ENCODE data around the gene SIDT1. TPM values are rescaled to one million over a fixed set of nuclear protein-coding genes. Genes with fewer than 3 reads are reported as not detected.

SIDT1 gene
- total RNA-seq, 1 experiment from 2014 or later: not detected

GRCh38 chr3:113638910-113639309 is 106.6 kb downstream of the SIDT1 start:
- Mint-ChIP-seq H3K4me1 (no peaks in the 10 kb centered on the region), H3K27me3 (ENCODE audit: low read depth) (peaks cover 2% of the 10 kb centered on the region; the same call in 1 of the 2 replicates), H3K36me3 (ENCODE audit: insufficient read depth in 1 of 3, low read depth in 3 of 3) (peaks cover 4% of the 10 kb centered on the region in 3 experiments; a peak in 2 of 7 replicates), H3K27ac (no peak overlapping the region), H3K4me3 (no peak overlapping the region), H3K9me3 (peaks cover 4 to 14% of the 10 kb centered on the region in 2 experiments; a peak in 4 of 5 replicates)
- Histone ChIP-seq H3K79me2 (ENCODE audit: insufficient read depth, low read length) (no peaks in the 10 kb centered on the region), H3K27ac (ENCODE audit: insufficient read length, low read depth, low read length) (no peak overlapping the region), H3K4ac (ENCODE audit: low read depth, low read length) (no peak overlapping the region), H4K91ac (ENCODE audit: insufficient read length, low read depth, low read length) (no peak overlapping the region), H3K14ac (ENCODE audit: insufficient read depth, low read length) (no peak overlapping the region), H2BK120ac (ENCODE audit: low read depth, low read length, poor library complexity, severe bottlenecking) (no peak overlapping the region), H3K4me1 (ENCODE audit: insufficient read depth, low read length) (no peaks in the 10 kb centered on the region), H3K56ac (ENCODE audit: insufficient read length, low read depth, low read length) (no peak overlapping the region), H2BK12ac (ENCODE audit: insufficient read length, low read depth, low read length) (no peak overlapping the region), H2AFZ (ENCODE audit: low read length) (no peak overlapping the region), H2BK5ac (ENCODE audit: insufficient read length, low read length) (no peak overlapping the region), H4K20me1 (ENCODE audit: control insufficient read depth, insufficient read depth, insufficient read length) (no peaks in the 10 kb centered on the region), H3T11ph (ENCODE audit: low read length) (no peak overlapping the region), H3K23ac (ENCODE audit: insufficient read length, low read depth, low read length) (no peak overlapping the region), H3K4me2 (ENCODE audit: insufficient read depth, insufficient read length, low read length) (no peak overlapping the region), H2AK5ac (ENCODE audit: insufficient read length, low read length) (no peak overlapping the region), H4K8ac (replicated peaks; ENCODE audit: insufficient read length, low read depth, low read length) (no peak overlapping the region), H3K9me3 (ENCODE audit: control insufficient read depth, low read depth, low read length) (no peaks in the 10 kb centered on the region), H4K5ac (ENCODE audit: insufficient read length, low read depth, low read length) (no peak overlapping the region), H3K18ac (ENCODE audit: insufficient read length, low read depth, low read length) (no peak overlapping the region), H3K9ac (ENCODE audit: extremely low read depth, insufficient read length, low read length) (no peak overlapping the region), H3K79me1 (ENCODE audit: insufficient read depth, low read depth, low read length, poor library complexity, severe bottlenecking) (no peaks in the 10 kb centered on the region), H2BK15ac (ENCODE audit: low read depth, low read length) (no peak overlapping the region), H3K23me2 (ENCODE audit: insufficient read length, low read depth, low read length, poor library complexity, severe bottlenecking) (no peaks in the 10 kb centered on the region), H2BK20ac (ENCODE audit: low read depth, low read length, poor library complexity, severe bottlenecking) (no peak overlapping the region), H3K27me3 (ENCODE audit: insufficient read depth, low read length) (no peaks in the 10 kb centered on the region)
- DNase-seq: no peak
- no CpG with 5 or more reads among the region's 3 CpGs for WGBS (ENCODE audit: extremely low coverage, insufficient read length, low lambda C conversion rate)
- TF ChIP-seq, protein P1, sequence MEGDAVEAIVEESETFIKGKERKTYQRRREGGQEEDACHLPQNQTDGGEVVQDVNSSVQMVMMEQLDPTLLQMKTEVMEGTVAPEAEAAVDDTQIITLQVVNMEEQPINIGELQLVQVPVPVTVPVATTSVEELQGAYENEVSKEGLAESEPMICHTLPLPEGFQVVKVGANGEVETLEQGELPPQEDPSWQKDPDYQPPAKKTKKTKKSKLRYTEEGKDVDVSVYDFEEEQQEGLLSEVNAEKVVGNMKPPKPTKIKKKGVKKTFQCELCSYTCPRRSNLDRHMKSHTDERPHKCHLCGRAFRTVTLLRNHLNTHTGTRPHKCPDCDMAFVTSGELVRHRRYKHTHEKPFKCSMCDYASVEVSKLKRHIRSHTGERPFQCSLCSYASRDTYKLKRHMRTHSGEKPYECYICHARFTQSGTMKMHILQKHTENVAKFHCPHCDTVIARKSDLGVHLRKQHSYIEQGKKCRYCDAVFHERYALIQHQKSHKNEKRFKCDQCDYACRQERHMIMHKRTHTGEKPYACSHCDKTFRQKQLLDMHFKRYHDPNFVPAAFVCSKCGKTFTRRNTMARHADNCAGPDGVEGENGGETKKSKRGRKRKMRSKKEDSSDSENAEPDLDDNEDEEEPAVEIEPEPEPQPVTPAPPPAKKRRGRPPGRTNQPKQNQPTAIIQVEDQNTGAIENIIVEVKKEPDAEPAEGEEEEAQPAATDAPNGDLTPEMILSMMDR (conservative IDR thresholded peaks at IDR 0.05): no peak

Measured in H9 (cell line).